ENCODE measurements around the gene TSPAN9. TPM values are rescaled to one million over a fixed set of nuclear protein-coding genes. Genes with fewer than 3 reads are reported as not detected.
"Not testable (repeated sequence)": the region's sequence is repeated elsewhere in the genome, so short reads cannot be mapped to it uniquely, and the experiment has no call there.

TSPAN9 gene
- polyA plus RNA-seq, 3 donors, result 10.5 to 29.7 (median 25.6) TPM

GRCh38 chr12:3042394-3042793, 34.8 kb upstream of the TSPAN9 start:
- WGBS, 3 donors, result 39 to 50% (median 50%) methylated on average over 8 of the region's 8 CpGs
- H3K27ac ChIP-seq (ENCODE audit: low read depth, low read length), result no peak overlapping the region

DNA sequence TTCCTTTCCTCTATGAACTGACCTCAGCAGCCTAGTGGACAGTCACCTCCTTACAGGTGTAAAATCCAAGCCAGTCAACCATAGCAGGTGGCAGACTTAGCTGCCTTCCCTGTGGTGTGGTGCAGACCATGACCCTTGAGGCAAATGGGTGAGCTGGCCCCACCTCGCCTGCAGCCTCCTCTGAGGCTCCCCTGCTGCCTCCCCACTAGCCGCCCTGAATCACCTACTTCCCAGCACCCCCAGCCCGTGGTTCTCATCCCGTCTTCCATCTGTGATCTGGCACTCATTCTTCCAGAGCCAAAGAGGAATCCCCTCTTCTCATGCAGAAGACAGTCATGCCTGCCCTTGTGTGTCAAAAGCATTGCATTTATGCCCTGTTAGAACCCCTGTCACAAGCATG, 34.4 kb upstream of the TSPAN9 start:
- 86 to 95% (median 93%) methylated on average over 4 of the region's 4 CpGs for WGBS, 3 donors
- H3K27ac ChIP-seq (ENCODE audit: low read depth, low read length), result no peak overlapping the region

GRCh38 chr12:3043406-3043805, 33.8 kb upstream of the TSPAN9 start:
- 89 to 94% (median 90%) methylated on average over 7 of the region's 7 CpGs for WGBS, 3 donors
- H3K27ac ChIP-seq (ENCODE audit: low read depth, low read length), result no peak overlapping the region

DNA sequence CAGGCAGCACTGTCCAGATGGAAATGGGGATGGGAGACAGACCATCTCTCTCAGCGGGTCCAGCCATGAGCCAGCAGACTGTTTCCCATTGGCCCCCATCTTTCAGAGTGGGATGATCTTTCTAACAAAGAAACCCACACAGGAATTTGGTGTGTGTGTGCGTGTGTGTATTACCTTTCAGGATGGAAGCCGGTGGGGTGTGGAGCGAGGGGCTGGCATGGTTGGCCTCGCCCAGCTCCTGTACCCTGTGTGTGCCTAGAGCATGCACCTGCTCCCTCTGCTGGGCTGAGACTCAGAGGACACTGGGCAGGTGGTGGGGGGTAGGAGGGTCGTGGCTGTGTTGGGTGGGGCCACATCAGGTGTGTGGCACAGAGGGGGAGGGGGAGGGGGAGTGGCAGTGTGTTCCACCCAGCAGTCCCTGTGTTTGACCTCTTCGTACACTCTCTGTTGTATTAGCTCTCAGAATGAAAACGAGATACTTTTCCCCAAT, 33.0 kb upstream of the TSPAN9 start:
- 78 to 82% (median 81%) methylated on average over 8 of the region's 8 CpGs for WGBS, 3 donors
- H3K27ac ChIP-seq (ENCODE audit: low read depth, low read length), result no peak overlapping the region

DNA sequence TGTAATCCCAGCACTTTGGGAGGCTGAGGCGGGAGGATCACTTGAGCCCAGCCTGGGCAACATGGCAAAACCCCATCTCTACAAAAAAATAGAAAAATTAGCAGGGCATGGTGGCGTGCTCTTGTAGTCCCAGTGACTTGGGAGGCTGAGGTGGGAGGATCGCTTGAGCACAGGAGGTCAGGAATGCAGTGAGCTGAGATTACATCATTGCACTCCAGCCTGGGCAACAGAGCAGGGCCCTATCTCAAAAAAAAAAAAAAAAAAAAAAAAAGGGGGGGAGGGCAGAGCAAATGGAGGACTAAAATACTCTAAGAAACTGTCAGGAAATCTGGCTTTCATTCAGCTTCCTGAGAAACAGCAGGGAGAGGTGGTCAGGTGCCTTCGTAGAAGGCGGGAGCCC, 31.7 kb upstream of the TSPAN9 start:
- H3K27ac ChIP-seq (ENCODE audit: low read depth, low read length), result no peak overlapping the region
- WGBS, 3 donors, result 76 to 95% (median 83%) methylated on average over 5 of the region's 5 CpGs

- 66 to 94% (median 88%) methylated on average over 6 to 7 of the region's 7 CpGs for WGBS, 3 donors
- H3K27ac ChIP-seq (ENCODE audit: low read depth, low read length), result no peak overlapping the region
Observed at GRCh38 chr12:3045989-3046388, 31.2 kb upstream of the TSPAN9 start.

- WGBS, 3 donors, result 75 to 85% (median 85%) methylated on average over 17 of the region's 17 CpGs
- H3K27ac ChIP-seq (ENCODE audit: low read depth, low read length), result no peak overlapping the region
Observed at GRCh38 chr12:3046441-3047200, 30.6 kb upstream of the TSPAN9 start.

GRCh38 chr12:3047961-3048360, 29.2 kb upstream of the TSPAN9 start:
- no peak overlapping the region for H3K27ac ChIP-seq (ENCODE audit: low read depth, low read length)

DNA sequence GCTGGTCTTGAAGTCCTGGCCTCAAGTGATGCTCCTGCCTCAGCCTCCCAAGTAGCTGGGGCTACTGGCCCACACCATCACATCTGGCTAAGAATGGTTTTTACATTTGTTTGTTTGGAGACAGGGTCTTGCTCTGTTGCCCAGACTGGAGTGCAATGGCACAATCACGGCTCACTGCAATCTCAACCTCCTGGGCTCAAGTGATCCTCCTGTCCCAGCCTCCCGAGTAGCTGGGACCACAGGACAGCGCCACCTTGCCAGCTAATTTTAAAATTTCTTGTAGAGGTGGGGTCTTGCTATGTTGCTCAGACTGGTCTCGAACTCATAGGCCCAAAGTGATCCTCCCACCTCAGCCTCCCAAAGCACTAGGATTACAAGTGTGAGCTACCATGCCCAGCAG, 28.6 kb upstream of the TSPAN9 start:
- WGBS, 3 donors, result 97 to 98% (median 97%) methylated on average over 4 of the region's 4 CpGs
- H3K27ac ChIP-seq (ENCODE audit: low read depth, low read length), result no peak overlapping the region

More at GRCh38 chr12:3047961-3048360, 29.2 kb upstream of the TSPAN9 start:
- WGBS, 3 donors, result 47 to 60% (median 52%) methylated on average over 8 of the region's 8 CpGs

DNA sequence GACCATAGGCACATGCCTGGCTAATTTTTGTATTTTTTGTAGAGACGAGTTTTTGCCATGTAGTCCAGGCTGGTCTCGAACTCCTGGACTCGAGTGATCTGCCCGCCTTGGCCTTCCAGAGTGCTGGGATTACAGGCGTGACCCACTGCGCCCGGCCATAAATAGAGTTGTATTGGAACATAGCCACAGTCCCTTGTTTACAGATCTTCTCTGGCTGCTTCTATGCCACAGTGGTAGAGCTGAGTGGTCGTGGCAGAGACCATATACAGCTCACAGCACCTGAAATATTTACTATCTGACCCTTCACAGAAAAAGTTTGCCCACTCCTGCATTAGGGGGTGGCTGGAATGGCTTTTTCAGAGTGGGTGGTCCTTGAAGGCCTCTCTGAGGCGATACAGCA, 28.0 kb upstream of the TSPAN9 start:
- no peak overlapping the region for H3K27ac ChIP-seq (ENCODE audit: low read depth, low read length)
- 77 to 89% (median 85%) methylated on average over 9 of the region's 9 CpGs for WGBS, 3 donors

DNA sequence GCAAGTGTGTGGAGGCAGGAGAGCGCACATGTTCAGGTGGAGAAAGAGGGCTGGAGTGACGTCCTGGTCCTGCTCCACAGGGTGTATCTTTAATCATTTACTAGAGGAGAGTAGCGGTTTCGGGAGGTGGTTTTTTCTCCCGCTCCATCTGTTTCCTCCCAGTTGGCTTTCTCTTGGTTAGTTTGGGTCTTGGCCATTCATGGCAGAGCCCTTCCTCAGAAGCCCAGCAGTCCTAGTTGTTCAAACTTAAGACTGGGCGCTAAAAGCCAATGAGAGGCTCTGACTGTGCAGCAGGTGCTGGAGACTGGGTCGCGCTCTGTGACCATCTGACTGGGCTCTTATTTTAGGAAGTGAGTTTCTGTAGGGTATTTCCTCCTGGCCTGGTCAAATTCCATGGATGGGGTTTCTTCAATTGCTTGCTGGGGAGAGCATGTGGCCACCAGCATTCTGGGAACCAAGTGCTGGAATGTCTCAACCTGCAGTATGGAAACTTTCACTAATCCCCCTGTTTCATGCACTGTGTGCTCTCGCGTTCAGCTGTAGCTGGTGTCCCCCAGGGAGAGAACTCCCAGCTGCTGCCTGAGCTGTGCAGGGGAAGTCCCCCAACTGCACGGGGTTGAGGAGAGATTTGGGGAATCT, 27.4 kb upstream of the TSPAN9 start:
- H3K27ac ChIP-seq (ENCODE audit: low read depth, low read length), result no peak overlapping the region
- 62 to 68% (median 65%) methylated on average over 11 of the region's 11 CpGs for WGBS, 3 donors

- no peak overlapping the region for H3K27ac ChIP-seq (ENCODE audit: low read depth, low read length)
- 81 to 89% (median 86%) methylated on average over 7 of the region's 7 CpGs for whole genome bisulfite sequencing, 3 donors
Observed at GRCh38 chr12:3054374-3054773, 22.8 kb upstream of the TSPAN9 start.

DNA sequence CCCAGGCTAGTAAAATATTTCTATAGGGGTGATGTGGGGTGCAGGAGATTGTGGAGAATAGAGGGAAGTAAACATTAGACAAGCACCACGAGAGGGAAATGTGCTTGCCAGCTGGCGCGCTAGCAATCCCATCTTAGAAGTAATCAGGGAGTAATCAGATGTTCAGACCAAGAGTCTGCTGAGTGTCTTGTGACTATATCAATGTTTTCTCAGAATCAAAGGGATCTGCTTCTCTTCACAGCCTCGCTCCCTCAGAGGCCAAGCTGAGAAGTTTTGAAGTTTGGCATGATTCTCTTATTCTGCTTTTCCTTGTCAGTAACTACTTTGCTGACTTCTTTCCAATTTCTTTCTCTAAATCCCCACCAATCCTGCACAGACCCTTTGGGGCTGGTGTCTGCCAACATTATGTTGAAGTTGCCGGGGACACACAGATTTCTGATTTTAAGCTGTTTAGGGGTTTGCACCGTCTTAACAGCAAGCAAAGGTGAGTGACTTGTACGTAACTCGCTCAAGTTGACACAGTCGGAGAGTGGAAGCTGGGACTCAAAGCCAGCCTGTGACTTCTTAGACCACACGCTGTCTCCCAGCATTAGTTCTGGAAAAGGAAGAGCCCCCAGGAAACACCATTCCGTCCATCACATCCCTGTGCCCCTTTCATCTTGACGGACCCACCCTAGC, 22.0 kb upstream of the TSPAN9 start:
- 46 to 69% (median 54%) methylated on average over 12 of the region's 12 CpGs for WGBS, 3 donors
- no peak overlapping the region for H3K27ac ChIP-seq (ENCODE audit: low read depth, low read length)

- WGBS, 3 donors, result 52 to 78% (median 75%) methylated on average over 8 of the region's 8 CpGs
- no peak overlapping the region for H3K27ac ChIP-seq (ENCODE audit: low read depth, low read length)
Observed at GRCh38 chr12:3055704-3056467, 21.3 kb upstream of the TSPAN9 start.

DNA sequence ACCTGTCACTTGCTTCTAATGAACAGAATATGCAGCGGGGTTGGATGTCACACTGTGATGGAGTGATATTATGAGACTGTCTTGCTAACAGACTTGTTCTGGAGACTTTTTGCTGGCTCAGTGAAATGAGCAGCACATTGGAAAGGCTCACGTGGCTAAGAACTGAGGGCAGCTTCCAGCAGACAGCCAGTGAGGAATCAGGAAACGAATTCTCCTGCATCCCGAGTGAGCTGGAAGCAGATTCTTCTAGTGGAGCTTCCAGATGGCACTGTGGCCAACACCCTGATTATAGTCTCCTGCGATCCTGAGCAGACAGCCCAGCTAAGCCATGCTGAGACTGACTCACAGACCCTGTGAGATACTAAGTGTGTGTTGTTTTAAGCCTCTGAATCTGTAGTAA, 16.1 kb upstream of the TSPAN9 start:
- H3K27ac ChIP-seq (ENCODE audit: low read depth, low read length), result no peak overlapping the region
- 48 to 82% (median 57%) methylated on average over 5 of the region's 5 CpGs for WGBS, 3 donors

GRCh38 chr12:3061501-3062215, 15.5 kb upstream of the TSPAN9 start:
- H3K27ac ChIP-seq (ENCODE audit: low read depth, low read length), result no peak overlapping the region
- WGBS, 3 donors, result 66 to 75% (median 73%) methylated on average over 3 of the region's 3 CpGs

GRCh38 chr12:3065300-3065699, 11.9 kb upstream of the TSPAN9 start:
- H3K27ac ChIP-seq (ENCODE audit: low read depth, low read length), result no peak overlapping the region
- 76 to 92% (median 82%) methylated on average over 2 of the region's 2 CpGs for WGBS, 3 donors

GRCh38 chr12:3065846-3066245, 11.3 kb upstream of the TSPAN9 start:
- WGBS, 3 donors, result 90 to 98% (median 92%) methylated on average over 3 of the region's 3 CpGs
- not testable (repeated sequence) for H3K27ac ChIP-seq (ENCODE audit: low read depth, low read length)
